HEK293 (cell line): ENCODE results near the gene RBM14.

Experiments
- ATF2 ChIP-seq: fragments of 450-650 bp; formaldehyde crosslinking; IDR thresholded peaks from 2 replicates; pipeline ENCODE4 v1.5.1; 2016; ENCODE audit warnings: missing biosample characterization, missing genetic modification characterization, low read depth
- FEZF1 ChIP-seq: fragments of 450-650 bp; formaldehyde crosslinking; IDR thresholded peaks from 2 replicates; pipeline ENCODE4 v1.5.1; 2016; ENCODE audit warnings: missing biosample characterization, missing genetic modification characterization
- ZNF311 ChIP-seq: fragments of 450-650 bp; formaldehyde crosslinking; IDR thresholded peaks from 2 replicates; pipeline ENCODE4 v1.5.1; 2017; ENCODE audit warnings: missing biosample characterization, missing genetic modification characterization, borderline replicate concordance
- ZNF549 ChIP-seq: fragments of 450-650 bp; IDR thresholded peaks from 2 replicates; pipeline ENCODE4 v1.5.1; 2018; ENCODE audit warnings: missing biosample characterization, missing genetic modification characterization, mild to moderate bottlenecking, inconsistent platforms, moderate library complexity
- ZSCAN18 ChIP-seq: fragments of 450-650 bp; formaldehyde crosslinking; IDR thresholded peaks from 2 replicates; pipeline ENCODE4 v1.5.1; 2016; ENCODE audit warnings: missing biosample characterization, missing genetic modification characterization
- ZSCAN30 ChIP-seq: fragments of 450-650 bp; IDR thresholded peaks from 2 replicates; pipeline ENCODE4 v1.5.1; 2018; ENCODE audit warnings: missing biosample characterization, mild to moderate bottlenecking, missing genetic modification characterization, moderate library complexity
- TF ChIP-seq, protein P1 (sequence below): fragments of 450-650 bp; formaldehyde crosslinking; IDR thresholded peaks from 2 replicates; pipeline ENCODE4 v1.5.1; 2016; ENCODE audit warnings: missing biosample characterization, missing genetic modification characterization

- no peak for TF ChIP-seq ZSCAN30 (tag by site-specific recombination)
- TF ChIP-seq, protein P1, sequence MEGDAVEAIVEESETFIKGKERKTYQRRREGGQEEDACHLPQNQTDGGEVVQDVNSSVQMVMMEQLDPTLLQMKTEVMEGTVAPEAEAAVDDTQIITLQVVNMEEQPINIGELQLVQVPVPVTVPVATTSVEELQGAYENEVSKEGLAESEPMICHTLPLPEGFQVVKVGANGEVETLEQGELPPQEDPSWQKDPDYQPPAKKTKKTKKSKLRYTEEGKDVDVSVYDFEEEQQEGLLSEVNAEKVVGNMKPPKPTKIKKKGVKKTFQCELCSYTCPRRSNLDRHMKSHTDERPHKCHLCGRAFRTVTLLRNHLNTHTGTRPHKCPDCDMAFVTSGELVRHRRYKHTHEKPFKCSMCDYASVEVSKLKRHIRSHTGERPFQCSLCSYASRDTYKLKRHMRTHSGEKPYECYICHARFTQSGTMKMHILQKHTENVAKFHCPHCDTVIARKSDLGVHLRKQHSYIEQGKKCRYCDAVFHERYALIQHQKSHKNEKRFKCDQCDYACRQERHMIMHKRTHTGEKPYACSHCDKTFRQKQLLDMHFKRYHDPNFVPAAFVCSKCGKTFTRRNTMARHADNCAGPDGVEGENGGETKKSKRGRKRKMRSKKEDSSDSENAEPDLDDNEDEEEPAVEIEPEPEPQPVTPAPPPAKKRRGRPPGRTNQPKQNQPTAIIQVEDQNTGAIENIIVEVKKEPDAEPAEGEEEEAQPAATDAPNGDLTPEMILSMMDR = no peak
- TF ChIP-seq ATF2 (tag by site-specific recombination) = no peak
- no peak for TF ChIP-seq ZNF311 (tag by site-specific recombination)
- no peak for TF ChIP-seq FEZF1 (tag by site-specific recombination)
- no peak for TF ChIP-seq ZSCAN18 (tag by site-specific recombination)
- TF ChIP-seq ZNF549 (tag by site-specific recombination) = no peak
These were observed 60.0 kb downstream of the RBM14 start for GRCh38 chr11:66676282-66676919.
